NCI-H2196 (cell line): ENCODE measurements around the gene SLC26A8.
A peak's percentile ranks its signal among the peaks of the same experiment; 100 is the strongest.
"Not testable (repeated sequence)": the region's sequence is repeated elsewhere in the genome, so short reads cannot be mapped to it uniquely, and the experiment has no call there.

Experiments
- DNase-seq: peaks from one replicate; lab custom pipeline; 2025; ENCODE audit not compliant: unreplicated experiment; lab: John Stamatoyannopoulos, UW

SLC26A8 gene

DNA sequence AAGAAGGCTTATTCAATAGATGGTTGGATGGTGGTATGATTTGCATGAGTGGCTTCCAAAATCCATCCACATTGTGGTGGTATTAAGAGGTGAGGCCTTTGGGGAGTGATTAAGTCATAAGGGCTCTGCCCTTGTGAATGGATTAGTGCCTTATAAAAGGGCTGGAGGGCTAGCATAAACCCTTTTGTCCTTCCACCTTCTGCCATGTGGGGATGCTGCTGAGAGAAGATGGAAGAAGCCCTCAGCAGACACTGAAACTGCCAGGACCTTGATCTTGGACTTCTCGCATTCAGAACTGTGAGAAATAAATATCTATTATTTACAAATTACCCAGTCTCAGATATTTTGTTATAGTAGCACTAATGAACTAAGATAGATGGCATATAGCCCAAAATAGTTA lies 75.7 kb downstream of the SLC26A8 start:
- no peak for DNase-seq

DNA sequence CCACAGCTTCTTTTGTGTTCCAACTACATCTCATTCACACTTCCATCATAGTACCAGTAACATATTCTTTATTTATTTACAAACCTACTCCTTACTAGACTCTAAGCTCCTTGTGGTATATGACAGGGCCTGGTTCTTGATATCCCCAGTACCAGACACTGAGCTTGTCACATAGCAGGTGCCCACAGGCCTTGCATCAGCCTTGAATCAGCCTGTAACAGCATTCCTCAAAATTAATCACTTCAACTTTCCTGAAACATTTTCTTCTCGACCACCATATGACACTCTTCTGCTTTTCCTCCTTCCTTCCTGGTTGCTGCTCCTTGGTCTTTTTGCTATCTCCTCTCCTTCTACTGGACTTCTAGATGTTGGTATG lies 78.8 kb downstream of the SLC26A8 start:
- no peak for DNase-seq

DNA sequence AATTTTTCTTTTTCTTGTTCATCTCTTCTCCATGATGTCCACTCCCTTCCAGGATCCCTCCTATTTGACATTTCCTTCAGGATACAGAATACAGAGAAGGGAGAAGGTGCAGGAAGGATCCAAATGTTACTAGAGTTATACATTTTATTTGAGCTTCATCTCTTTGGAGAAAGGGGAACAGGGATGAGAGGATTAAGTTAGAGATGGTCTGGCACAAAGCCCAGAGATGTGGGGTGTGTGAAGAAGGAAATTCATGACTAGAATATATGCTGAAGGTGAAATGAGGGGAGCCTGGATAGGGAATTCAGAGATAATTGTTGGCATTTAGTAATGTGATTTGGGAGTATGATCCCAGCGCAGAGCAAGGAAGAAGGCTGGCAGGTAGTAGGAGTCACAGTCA lies 81.1 kb downstream of the SLC26A8 start:
- DNase-seq, result no peak

DNA sequence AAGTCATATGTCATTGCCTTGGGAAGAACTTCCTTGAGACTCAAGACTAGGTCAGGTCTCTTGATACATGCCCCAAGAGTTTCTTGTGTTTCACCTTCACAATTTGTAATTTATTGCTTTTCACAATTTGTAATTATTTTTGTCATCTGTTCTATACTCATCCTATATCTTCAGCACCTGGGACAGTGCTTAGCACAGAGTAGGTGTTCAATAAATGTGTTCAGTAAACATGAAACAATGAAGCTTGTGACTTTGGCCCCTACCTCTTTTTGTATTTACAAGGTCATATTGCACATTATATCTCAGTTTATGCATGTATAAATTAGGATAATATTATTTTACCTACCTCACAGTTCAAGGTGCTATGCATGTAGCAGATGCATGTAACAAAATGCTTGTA lies 82.1 kb downstream of the SLC26A8 start:
- no peak for DNase-seq

DNA sequence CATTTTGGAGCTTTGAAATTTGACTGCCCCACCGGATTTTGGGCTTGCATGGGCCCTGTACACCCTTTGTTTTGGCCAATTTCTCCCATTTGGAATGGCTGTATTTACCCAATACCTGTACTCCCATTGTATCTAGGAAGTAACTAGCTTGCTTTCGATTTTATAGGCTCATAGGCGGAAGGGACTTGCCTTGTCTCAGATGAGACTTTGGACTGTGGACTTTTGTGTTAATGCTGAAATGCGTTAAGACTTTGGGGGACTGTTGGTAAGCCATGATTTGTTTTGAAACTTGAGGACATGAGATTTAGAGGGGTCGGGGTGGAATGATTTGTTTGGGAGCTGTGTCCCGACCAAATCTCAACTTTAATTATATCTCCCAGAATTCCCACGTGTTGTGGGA lies 83.3 kb downstream of the SLC26A8 start:
- not testable (repeated sequence) for DNase-seq

DNA sequence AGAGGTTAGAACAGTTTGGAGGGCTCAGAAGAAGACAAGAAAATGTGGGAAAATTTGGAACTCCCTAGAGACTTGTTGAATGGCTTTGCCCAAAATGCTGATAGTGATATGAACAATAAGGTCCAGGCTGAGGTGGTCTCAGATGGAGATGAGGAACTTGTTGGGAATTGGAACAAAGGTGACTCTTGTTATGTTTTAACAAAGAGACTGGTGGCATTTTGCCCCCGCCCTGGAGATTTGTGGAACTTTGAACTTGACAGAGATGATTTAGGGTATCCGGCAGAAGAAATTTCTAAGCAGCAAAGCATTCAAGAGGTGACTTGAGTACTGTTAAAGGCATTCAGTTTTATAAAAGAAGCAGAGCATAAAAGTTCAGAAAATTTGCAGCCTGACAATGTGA lies 84.4 kb downstream of the SLC26A8 start:
- DNase-seq, result not testable (repeated sequence)

DNA sequence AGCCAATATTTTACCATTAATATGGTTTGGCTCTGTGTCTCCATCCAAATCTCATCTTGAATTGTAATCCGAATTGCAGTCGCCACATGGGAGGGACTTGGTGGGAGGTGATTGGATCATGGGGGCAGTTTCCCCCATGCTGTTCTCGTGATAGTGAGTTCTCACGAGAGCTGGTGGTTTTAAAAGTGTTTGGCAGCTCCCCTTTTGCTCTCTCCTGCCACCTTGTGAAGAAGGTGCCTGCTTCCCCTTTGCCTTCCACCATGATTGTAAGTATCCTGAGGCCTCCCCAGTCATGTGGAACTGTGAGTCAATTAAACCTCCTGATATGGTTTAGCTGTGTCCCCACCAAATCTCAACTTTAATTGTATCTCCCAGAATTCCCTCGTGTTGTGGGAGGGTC lies 85.2 kb downstream of the SLC26A8 start:
- not testable (repeated sequence) for DNase-seq

DNA sequence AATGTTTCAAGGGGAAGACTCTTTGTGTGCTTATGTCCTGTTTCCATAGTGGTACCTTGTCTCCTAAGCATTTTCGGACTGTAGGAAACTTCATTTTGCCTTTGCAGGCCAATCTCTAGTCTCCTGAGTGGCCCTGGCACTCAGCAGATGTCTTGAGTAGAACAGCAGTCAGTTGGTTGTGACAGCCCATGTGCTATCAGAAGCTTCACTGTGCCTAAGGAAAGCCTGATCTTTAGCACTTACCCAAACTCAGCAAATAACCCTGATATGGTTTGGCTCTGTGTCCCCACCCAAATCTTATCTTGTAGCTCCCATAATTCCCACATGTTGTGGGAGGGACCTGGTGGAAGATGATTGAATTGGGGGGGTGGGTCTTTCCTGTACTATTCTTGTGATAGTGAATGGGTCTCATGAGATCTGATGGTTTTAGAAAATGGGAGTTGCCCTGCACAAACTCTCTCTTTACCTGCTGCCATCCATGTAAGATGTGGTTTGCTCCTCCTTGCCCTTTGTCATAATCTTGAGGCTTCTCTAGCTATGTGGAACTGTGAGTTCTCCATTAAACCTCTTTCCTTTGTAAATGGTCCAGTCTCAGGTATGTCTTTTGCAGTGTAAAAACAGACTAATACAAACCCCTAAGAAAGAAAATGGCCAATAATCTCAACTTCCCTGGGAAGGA lies 87.6 kb downstream of the SLC26A8 start:
- DNase-seq, result no peak

DNA sequence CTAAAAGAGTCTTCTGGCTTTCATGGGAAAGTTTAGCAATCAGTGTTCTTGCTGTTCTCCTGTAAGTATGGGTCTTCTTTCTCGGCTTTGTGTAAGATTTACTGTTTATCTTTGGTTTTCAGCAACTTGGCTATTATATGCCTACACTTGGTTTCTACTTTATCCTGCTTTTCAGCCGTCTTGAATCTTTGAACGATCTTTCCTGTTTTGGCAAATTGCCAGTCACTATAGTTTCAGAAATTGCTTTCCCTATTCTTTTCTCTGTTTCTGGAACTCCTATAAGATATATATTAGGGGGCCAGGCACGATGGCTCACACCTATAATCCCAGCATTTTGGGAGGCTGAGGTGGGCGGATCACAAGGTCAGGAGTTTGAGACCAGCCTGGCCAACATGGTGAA lies 89.0 kb downstream of the SLC26A8 start:
- DNase-seq, result no peak

DNA sequence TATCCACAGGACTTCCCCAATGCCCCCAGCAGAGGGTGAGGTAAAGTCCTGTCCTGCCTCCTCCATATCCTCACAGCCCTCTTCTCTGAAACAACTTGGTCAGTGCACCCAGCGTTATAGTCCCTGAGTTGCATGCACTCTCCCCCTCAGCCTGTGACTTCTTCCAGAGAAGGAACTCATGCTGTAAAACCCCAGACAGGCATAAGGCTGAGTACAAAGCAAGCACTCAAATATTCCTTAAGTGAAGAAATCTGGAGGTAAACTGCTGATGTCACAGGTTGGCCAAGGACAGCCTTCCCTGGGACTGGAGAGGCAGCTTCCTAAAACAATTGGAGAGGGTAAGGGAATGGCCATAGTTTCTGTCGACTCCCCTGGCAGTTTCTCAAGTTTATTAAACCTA lies 90.6 kb downstream of the SLC26A8 start:
- DNase-seq, result no peak

DNA sequence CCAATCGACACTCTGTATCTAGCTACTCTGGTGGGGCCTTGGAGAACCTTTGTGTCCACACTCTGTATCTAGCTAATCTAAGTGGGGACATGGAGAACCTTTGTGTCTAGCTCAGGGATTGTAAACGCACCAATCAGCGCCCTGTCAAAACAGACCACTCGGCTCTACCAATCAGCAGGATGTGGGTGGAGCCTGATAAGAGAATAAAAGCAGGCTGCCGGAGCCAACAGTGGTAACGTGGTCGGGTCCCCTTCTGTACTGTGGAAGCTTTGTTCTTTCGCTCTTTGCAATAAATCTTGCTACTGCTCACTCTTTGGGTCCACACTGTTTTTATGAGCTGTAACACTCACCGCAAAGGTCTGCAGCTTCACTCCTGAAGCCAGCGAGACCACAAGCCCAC lies 92.6 kb downstream of the SLC26A8 start:
- DNase-seq, result not testable (repeated sequence)

DNA sequence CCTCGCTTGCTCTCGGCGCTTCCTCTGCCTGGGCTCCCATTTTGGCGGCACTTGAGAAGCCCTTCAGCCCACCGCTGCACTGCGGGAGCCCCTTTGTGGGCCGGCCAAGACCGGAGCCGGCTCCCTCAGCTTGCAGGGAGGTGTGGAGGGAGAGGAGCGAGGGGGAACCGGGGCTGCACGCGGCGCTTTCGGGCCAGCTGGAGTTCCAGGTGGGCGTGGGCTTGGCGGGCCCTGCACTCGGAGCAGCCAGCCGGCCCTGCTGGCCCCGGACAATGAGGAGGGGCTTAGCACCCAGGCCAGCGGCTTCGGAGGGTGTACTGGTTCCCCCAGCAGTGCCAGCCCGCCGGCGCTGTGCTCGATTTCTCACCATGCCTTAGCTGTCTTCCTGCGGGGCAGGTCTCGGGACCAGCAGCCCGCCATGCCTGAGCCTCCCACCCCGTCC lies 93.3 kb downstream of the SLC26A8 start:
- DNase-seq, result no peak

DNA sequence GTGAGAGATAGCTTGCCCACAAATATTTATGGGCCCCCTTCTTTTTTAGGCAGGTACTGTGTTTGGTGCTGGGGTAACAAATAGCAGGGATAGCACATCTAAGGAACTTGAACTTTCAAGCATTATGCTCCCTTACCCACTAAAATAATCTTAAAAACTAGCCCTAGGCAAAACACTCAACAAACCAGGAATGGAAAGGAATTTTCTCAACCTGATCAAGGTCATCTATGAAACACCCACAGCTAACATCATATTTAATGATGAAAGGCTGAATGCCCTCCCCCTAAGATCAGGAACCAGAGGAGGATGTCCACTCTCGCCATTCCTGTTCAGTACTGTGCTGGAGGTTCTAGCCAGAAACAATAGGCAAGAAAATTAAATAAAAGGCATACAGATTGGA lies 94.8 kb downstream of the SLC26A8 start:
- no peak for DNase-seq

DNA sequence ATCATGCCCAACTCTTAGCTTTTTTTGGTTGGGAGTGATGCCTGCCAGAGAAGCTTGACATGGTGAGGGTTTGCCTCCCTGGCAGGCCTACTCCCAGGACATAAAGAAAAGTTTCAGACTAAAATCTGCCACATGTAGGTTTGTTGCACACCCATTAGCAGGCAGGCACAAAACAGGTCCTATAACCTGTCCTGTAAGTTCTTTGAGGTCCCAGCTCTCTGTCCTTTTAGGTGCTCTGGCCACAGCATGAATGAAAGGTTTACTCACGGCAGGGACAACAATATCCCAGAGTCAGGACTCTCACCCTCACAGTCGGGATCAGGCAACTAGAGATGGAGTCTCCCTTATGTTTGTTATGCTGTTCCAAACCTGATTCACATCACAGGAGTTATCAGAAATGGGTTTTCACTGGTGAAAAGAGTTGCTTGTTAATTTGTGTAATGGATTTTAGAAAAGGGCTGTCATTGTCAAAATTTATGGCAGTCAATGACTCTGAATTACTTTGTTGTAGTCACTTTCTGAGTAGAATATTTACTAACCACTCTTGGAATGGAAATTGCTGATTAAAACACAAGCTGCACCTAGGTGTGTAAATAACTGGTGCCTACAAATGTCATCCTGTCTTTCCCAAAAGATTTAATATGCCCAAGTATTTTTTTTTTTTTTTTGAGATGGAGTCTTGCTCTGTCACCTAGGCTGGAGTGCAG lies 97.8 kb downstream of the SLC26A8 start:
- no peak for DNase-seq

DNA sequence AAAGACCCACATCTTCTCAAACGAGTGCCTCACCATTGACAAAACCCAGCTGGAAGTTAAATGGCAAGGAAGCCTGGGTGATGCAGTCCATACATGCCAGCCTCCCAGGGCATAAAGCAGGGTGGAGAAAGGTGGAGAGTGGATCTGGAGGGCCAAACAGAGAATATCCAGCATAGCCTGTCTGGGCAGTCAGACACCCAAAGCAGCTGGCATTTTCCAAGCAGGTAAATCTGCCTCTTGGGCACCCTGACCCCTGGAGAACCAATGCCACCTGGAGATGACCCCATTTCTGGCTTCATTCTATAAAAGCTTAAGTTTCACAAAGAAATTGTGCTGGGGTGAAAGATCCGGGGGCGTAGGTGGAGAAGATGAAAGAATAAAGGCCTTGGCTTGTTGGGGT lies 98.5 kb downstream of the SLC26A8 start:
- DNase-seq, result no peak

DNA sequence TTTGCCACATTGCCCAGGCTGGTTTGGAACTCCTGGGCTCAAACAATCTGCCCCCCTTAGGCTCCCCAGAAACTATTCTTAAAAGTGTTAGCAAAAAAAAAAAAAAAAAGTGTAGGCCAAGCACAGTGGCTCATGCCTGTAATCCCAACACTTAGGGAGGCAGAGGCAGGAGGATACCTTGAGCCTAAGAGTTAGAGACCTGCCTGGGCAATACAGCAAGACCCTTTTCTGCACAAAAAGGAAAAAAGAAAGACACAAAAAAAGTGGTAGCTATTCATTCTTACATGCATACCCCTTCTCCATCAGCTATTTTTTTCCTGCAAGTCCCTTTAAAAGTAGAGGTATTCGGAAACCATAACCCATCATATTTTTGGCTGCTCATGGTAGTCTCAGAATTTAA lies 100.3 kb downstream of the SLC26A8 start:
- DNase-seq, result no peak

DNA sequence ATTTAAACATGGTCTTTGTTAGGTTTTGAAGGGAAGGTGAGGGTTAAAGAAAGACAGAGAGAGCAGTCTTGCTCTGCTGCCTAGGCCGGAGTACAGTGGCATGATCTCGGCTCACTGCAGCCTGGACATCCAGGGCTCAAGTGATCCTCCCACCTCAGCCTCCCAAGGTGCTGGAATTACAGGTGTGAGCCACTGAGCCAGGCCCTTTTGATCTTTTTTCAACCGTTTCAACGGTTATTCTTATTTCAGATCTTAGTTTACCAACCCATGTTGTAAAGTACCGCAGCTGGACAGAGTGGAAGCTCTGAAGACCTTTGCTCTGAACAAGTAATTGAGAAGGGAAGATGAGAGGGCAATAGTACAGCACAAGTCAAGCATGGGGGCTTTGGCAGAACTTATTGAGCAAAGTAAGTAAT lies 102.3 kb downstream of the SLC26A8 start:
- DNase-seq, result no peak

DNA sequence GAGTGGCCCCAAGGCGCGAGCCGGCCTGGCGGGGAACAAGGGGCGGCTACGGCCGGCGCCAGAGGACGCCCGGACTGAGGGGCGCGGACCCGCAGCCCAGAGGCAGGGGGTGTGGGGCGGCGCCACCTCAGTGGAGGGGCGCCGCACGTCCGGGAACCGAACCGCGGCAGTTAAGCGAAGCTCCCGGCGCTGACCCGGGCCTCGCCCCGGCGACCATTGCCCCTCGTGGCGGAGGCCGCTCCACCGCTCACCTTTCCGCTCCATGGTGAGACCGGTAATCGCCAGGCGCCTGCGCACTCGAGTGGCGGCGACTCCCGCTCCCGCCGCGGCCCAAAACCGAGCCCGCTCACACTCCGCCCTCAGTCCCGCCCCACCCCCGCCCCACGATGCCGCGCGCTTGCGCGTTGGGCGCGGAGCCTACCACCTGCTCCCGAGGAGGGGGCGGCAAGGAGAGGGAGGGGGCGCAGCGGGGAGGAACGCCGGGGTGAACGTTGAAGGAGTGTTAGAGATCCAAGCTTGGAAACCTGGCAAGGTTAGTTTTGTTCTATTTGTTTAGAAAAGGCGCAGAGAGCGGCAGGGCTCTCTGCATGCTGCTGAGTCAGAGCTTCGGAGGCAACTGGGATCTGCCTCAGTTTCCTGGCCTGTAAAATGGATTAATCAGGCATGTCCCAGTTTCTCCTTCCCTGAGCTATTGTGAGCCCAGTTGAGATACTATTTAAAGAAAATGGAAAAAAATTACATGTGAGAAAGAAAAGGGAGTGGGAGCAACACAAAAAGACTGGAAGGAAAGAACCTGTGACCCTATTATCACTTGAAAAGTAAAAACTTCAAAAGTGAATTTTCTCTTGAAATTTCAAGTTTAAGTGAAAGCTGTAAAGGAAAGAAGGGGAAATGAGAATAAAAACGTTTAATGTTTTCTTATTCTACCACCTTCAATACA lies 103.4 kb downstream of the SLC26A8 start, which contains the start of gene SRPK1:
SRPK1 (minus strand) TSS at position 306 of the 940 bp plus-strand sequence; CDS start at position 264, 42 bp downstream.
- DNase-seq, result peak; percentile 91

DNA sequence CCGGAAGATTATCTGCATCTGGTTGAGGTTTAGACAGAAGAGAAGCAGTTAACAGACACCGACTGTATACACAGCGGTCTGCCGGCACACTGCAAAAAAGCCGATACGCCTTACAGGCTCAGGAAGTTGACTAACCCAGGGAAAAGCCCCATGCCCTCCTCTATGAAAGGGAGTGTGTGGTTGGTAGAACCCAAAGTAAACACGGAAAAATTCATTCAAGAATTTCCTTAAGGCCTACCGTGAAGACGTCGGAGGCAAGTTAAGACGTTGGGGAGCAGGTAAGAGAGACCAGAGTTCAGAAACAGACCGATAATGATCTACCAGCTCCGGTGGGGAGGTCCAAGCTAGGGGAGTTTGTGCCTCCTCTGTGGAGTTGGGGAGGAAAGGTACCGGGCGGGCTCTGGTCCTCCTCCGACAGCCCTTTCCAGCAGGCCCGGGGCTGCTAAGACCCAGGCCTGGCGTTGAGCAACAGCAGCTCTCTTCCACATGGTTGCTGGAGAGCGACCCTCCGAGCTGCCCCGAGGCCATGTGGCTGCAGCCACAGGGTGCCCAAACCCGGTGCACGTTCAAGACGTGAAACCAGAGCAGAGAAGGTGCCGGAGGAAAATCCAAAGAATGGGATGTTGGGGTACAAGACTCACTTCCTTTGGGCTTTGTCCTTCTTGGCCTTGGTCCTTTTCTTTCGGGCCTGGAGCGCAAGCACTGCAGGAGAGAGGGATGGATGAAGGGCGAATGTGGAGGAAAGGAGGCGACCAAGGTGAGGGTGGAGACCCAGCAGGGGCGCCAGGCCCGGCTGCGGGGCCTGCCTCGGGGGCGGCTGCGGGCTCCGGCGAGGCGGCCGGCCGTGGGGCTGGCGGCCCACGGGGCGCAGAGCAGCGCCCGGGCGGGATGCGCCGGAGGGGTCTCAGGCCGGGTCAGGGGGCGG lies 104.4 kb downstream of the SLC26A8 start:
- peak; percentile 7 for DNase-seq

DNA sequence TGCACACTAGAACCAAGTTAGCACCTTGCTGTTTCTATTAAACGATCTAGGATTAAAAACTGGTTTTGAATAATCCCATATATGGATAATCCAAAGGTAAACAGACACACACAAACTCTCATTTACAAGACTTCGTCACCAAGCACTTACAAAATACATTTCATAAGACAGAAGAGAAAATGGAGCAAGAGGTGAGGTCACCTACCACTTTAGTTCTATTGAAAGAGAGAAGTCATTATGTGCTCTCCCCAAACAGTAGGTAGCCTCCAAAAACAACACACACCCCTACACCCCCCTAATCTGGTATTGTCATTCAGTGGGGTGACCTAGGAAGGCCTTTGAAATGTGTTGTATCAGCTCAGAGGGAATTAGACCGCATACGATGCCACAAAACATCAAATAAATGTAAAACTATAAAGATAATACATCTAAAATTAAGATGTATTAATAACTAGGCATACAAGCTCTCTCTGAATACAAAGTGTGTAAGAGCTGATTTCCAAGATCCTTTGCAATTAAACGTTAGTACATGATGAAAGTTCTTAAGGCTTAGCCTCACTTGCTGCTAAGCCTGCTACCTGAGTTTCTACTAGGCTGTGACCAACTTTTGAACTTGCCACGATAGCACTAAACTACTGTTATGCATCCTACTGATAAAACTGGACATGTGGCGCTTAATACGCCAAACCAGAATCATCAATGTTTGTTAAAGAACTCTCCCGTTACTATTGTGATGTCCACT lies 105.2 kb downstream of the SLC26A8 start:
- no peak for DNase-seq
